ENCODE measurements around the gene RIPOR3. TPM values are rescaled to one million over a fixed set of nuclear protein-coding genes. Genes with fewer than 3 reads are reported as not detected.

The RIPOR3 gene
- polyA plus RNA-seq, 1 donor (not counting 4 experiments of a cell fraction or from before 2014, with no cell fraction given): 0.10 TPM

- Histone ChIP-seq H3K9me1 (ENCODE audit: control insufficient read depth, extremely low read depth, insufficient read depth, low read length) (no peaks in the 10 kb centered on the region), H2AFZ (ENCODE audit: control insufficient read depth, low read length) (no peak overlapping the region), H3K9me3 (ENCODE audit: control insufficient read depth, low read depth, low read length) (no peaks in the 10 kb centered on the region), H3K4me2 (ENCODE audit: control insufficient read depth, extremely low read depth, insufficient read depth, low read depth, low read length) (no peak overlapping the region), H3K4me3 (ENCODE audit: control insufficient read depth in 2 of 3, extremely low read depth in 1 of 3, insufficient read depth in 2 of 3, low read depth in 1 of 3, low read length in 3 of 3) (no peak overlapping the region), H4K20me1 (ENCODE audit: control insufficient read depth, extremely low read depth, insufficient read depth, low read length) (peaks cover 2% of the 10 kb centered on the region), H3K9ac (ENCODE audit: control insufficient read depth, extremely low read depth, insufficient read depth, low read length) (no peak overlapping the region), H3K4me1 (ENCODE audit: control insufficient read depth, extremely low read depth, insufficient read depth, low read length) (peaks cover 15% of the 10 kb centered on the region), H3K27ac (ENCODE audit: control insufficient read depth, insufficient read depth, low read length) (no peak overlapping the region), H3K79me2 (ENCODE audit: control insufficient read depth, insufficient read depth, low read length) (peaks cover 95% of the 10 kb centered on the region), H3K36me3 (ENCODE audit: control insufficient read depth in 2 of 2, extremely low read depth in 1 of 2, insufficient read depth in 2 of 2, low read length in 2 of 2) (peaks cover 2 to 4% of the 10 kb centered on the region in 2 experiments), H3K27me3 (ENCODE audit: control insufficient read depth, extremely low read depth, insufficient read depth, low read length) (no peaks in the 10 kb centered on the region)
- TF ChIP-seq CTCF (optimal IDR thresholded peaks at IDR 0.05 in 1 of 3, IDR thresholded peaks at IDR 0.05 in 1 of 3, conservative IDR thresholded peaks at IDR 0.05 in 1 of 3; ENCODE audit: extremely low read depth in 1 of 3, insufficient read depth in 2 of 3, low read length in 3 of 3): no peak
- no peak for TF ChIP-seq EZH2 (IDR thresholded peaks at IDR 0.05; ENCODE audit: low read length)
- no peak for DNase-seq (ENCODE audit: low read depth, low spot score)
- dilution Hi-C loops (cut with MboI; ENCODE audit: extremely low pct_ligation_motif_present, low sequenced_read_pairs): no loop called here
- no peak for FAIRE-seq
These were observed 153.1 kb downstream of the RIPOR3 start for GRCh38 chr20:50538276-50538675.

GRCh38 chr20:50537546-50538201 is 153.7 kb downstream of the RIPOR3 start:
- Histone ChIP-seq H3K9me1 (ENCODE audit: control insufficient read depth, extremely low read depth, insufficient read depth, low read length) (no peaks in the 10 kb centered on the region), H3K4me2 (ENCODE audit: control insufficient read depth, extremely low read depth, insufficient read depth, low read depth, low read length) (no peak overlapping the region), H3K9ac (ENCODE audit: control insufficient read depth, extremely low read depth, insufficient read depth, low read length) (no peak overlapping the region), H3K36me3 (ENCODE audit: control insufficient read depth in 2 of 2, extremely low read depth in 1 of 2, insufficient read depth in 2 of 2, low read length in 2 of 2) (peaks cover 2 to 4% of the 10 kb centered on the region in 2 experiments), H3K27me3 (ENCODE audit: control insufficient read depth, extremely low read depth, insufficient read depth, low read length) (no peaks in the 10 kb centered on the region), H4K20me1 (ENCODE audit: control insufficient read depth, extremely low read depth, insufficient read depth, low read length) (peaks cover 2% of the 10 kb centered on the region), H3K27ac (ENCODE audit: control insufficient read depth, insufficient read depth, low read length) (no peak overlapping the region), H3K79me2 (ENCODE audit: control insufficient read depth, insufficient read depth, low read length) (peaks cover 95% of the 10 kb centered on the region), H3K4me1 (ENCODE audit: control insufficient read depth, extremely low read depth, insufficient read depth, low read length) (peaks cover 15% of the 10 kb centered on the region), H2AFZ (ENCODE audit: control insufficient read depth, low read length) (no peak overlapping the region), H3K9me3 (ENCODE audit: control insufficient read depth, low read depth, low read length) (no peaks in the 10 kb centered on the region), H3K4me3 (ENCODE audit: control insufficient read depth in 2 of 3, extremely low read depth in 1 of 3, insufficient read depth in 2 of 3, low read depth in 1 of 3, low read length in 3 of 3) (no peak overlapping the region)
- dilution Hi-C loops (cut with MboI; ENCODE audit: extremely low pct_ligation_motif_present, low sequenced_read_pairs): no loop called here
- DNase-seq (ENCODE audit: low read depth, low spot score) (no peak), FAIRE-seq (no peak)
- TF ChIP-seq CTCF (optimal IDR thresholded peaks at IDR 0.05 in 1 of 3, IDR thresholded peaks at IDR 0.05 in 1 of 3, conservative IDR thresholded peaks at IDR 0.05 in 1 of 3; ENCODE audit: extremely low read depth in 1 of 3, insufficient read depth in 2 of 3, low read length in 3 of 3): no peak
- TF ChIP-seq EZH2 (IDR thresholded peaks at IDR 0.05; ENCODE audit: low read length): no peak
